ENCODE measurements around the gene TSPAN9. TPM values are rescaled to one million over a fixed set of nuclear protein-coding genes. Genes with fewer than 3 reads are reported as not detected.

TSPAN9 gene
- total RNA-seq, 1 experiment from 2014 or later, result 13.4 TPM

GRCh38 chr12:3278681-3279414, 201.7 kb downstream of the TSPAN9 start:
- POLR2A ChIA-PET, result no interaction called here
- CTCF ChIA-PET, result interaction anchor here (0.7 to 12.0 kb wide), 8 partner anchors 9 to 1129 kb away, joined by 3 to 248 read pairs (median 10); no protein-coding TSS in a partner anchor

GRCh38 chr12:3279415-3279780, 202.2 kb downstream of the TSPAN9 start:
- BruUV-seq (replicated peaks), result no TSS peak
- Mint-ChIP-seq H3K4me3 (ENCODE audit: unreplicated experiment) (no peak overlapping the region), H3K9me3 (ENCODE audit: unreplicated experiment) (no peaks in the 10 kb centered on the region), H3K27ac (ENCODE audit: low read depth, unreplicated experiment) (no peak overlapping the region), H3K27me3 (ENCODE audit: insufficient read depth, unreplicated experiment) (no peaks in the 10 kb centered on the region), H3K36me3 (ENCODE audit: insufficient read depth, unreplicated experiment) (peaks cover 12% of the 10 kb centered on the region), H3K4me1 (ENCODE audit: insufficient read depth, unreplicated experiment) (peaks cover 8% of the 10 kb centered on the region)
- intact Hi-C loops (cut with micrococcal nuclease), result no loop called here
- POLR2A ChIA-PET, result no interaction called here
- TF ChIP-seq CTCF (IDR thresholded peaks at IDR 0.05; ENCODE audit: unreplicated experiment), result no peak
- CTCF ChIA-PET, result interaction anchor here (0.7 to 12.0 kb wide), 7 partner anchors 8 to 1129 kb away, joined by 3 to 248 read pairs (median 16); no protein-coding TSS in a partner anchor
- DNase-seq (ENCODE audit: unreplicated experiment), result no peak

More at GRCh38 chr12:3278681-3279414, 201.7 kb downstream of the TSPAN9 start:
- no peaks in the 10 kb centered on the region for H3K27me3 Mint-ChIP-seq (ENCODE audit: insufficient read depth, unreplicated experiment)
- BruUV-seq (replicated peaks), result no TSS peak
- H3K36me3 Mint-ChIP-seq (ENCODE audit: insufficient read depth, unreplicated experiment), result peaks cover 12% of the 10 kb centered on the region
- H3K4me1 Mint-ChIP-seq (ENCODE audit: insufficient read depth, unreplicated experiment), result peaks cover 9% of the 10 kb centered on the region
- no peak for TF ChIP-seq CTCF (IDR thresholded peaks at IDR 0.05; ENCODE audit: unreplicated experiment)
- no peaks in the 10 kb centered on the region for H3K9me3 Mint-ChIP-seq (ENCODE audit: unreplicated experiment)
- intact Hi-C loops (cut with micrococcal nuclease), result no loop called here
- DNase-seq (ENCODE audit: unreplicated experiment), result peak; percentile 23
- H3K4me3 Mint-ChIP-seq (ENCODE audit: unreplicated experiment), result no peak overlapping the region
- no peak overlapping the region for H3K27ac Mint-ChIP-seq (ENCODE audit: low read depth, unreplicated experiment)

- no peak for TF ChIP-seq CTCF (IDR thresholded peaks at IDR 0.05; ENCODE audit: unreplicated experiment)
- ChIA-PET POLR2A (no interaction called here), CTCF (interaction anchor here (0.6 to 12.0 kb wide), 7 partner anchors 19 to 495 kb away, joined by 3 to 248 read pairs (median 16); no protein-coding TSS in a partner anchor)
- no TSS peak for BruUV-seq (replicated peaks)
- no peaks in the 10 kb centered on the region for H3K27me3 Mint-ChIP-seq (ENCODE audit: insufficient read depth, unreplicated experiment)
- H3K27ac Mint-ChIP-seq (ENCODE audit: low read depth, unreplicated experiment), result no peak overlapping the region
- H3K9me3 Mint-ChIP-seq (ENCODE audit: unreplicated experiment), result no peaks in the 10 kb centered on the region
- peaks cover 12% of the 10 kb centered on the region for H3K36me3 Mint-ChIP-seq (ENCODE audit: insufficient read depth, unreplicated experiment)
- intact Hi-C loops (cut with micrococcal nuclease), result no loop called here
- DNase-seq (ENCODE audit: unreplicated experiment), result no peak
- peaks cover 8% of the 10 kb centered on the region for H3K4me1 Mint-ChIP-seq (ENCODE audit: insufficient read depth, unreplicated experiment)
- H3K4me3 Mint-ChIP-seq (ENCODE audit: unreplicated experiment), result no peak overlapping the region
Measured at GRCh38 chr12:3279832-3280231, 202.7 kb downstream of the TSPAN9 start.

GRCh38 chr12:3280967-3281366, 203.8 kb downstream of the TSPAN9 start:
- CTCF ChIA-PET, result interaction anchor here (0.6 to 12.0 kb wide), 4 partner anchors 18 to 386 kb away, joined by 3 to 248 read pairs (median 51); no protein-coding TSS in a partner anchor
- H3K4me3 Mint-ChIP-seq (ENCODE audit: unreplicated experiment), result no peak overlapping the region

More at GRCh38 chr12:3280967-3281366, 203.8 kb downstream of the TSPAN9 start:
- no peak for DNase-seq (ENCODE audit: unreplicated experiment)
- H3K36me3 Mint-ChIP-seq (ENCODE audit: insufficient read depth, unreplicated experiment), result peaks cover 12% of the 10 kb centered on the region
- BruUV-seq (replicated peaks), result no TSS peak
- peaks cover 8% of the 10 kb centered on the region for H3K4me1 Mint-ChIP-seq (ENCODE audit: insufficient read depth, unreplicated experiment)
- POLR2A ChIA-PET, result interaction anchor here (0.6 kb wide), 1 partner anchor 213 kb away, joined by 6 read pairs; no protein-coding TSS in a partner anchor
- intact Hi-C loops (cut with micrococcal nuclease), result no loop called here
- H3K9me3 Mint-ChIP-seq (ENCODE audit: unreplicated experiment), result no peaks in the 10 kb centered on the region
- no peak overlapping the region for H3K27ac Mint-ChIP-seq (ENCODE audit: low read depth, unreplicated experiment)
- TF ChIP-seq CTCF (IDR thresholded peaks at IDR 0.05; ENCODE audit: unreplicated experiment), result no peak
- H3K27me3 Mint-ChIP-seq (ENCODE audit: insufficient read depth, unreplicated experiment), result no peaks in the 10 kb centered on the region

Data from MCF 10A (cell line).